Mesothelial cell of epicardium (in vitro differentiated cells): ENCODE measurements around the gene C1QTNF8. TPM values are rescaled to one million over a fixed set of nuclear protein-coding genes. Genes with fewer than 3 reads are reported as not detected.

Experiments
- DNase-seq, 2 experiments: peaks; one replicate each; pipeline ENCODE4 v3.0.0; 2021; ENCODE audit warnings: low spot score in 2 of 2; ENCODE audit not compliant: unreplicated experiment in 2 of 2
- H3K27ac Mint-ChIP-seq: 2 replicates; pipeline ENCODE4 v1.8.0; 2021; ENCODE audit warnings: mixed read lengths
- H3K27me3 Mint-ChIP-seq: 2 replicates; pipeline ENCODE4 v1.8.0; 2021; ENCODE audit warnings: low read depth, mixed read lengths
- H3K36me3 Mint-ChIP-seq: 2 replicates; pipeline ENCODE4 v1.8.0; 2021; ENCODE audit warnings: mixed read lengths
- H3K4me1 Mint-ChIP-seq: 2 replicates; pipeline ENCODE4 v1.8.0; 2021; ENCODE audit warnings: mixed read lengths
- H3K4me3 Mint-ChIP-seq: 2 replicates; pipeline ENCODE4 v1.8.0; 2021; ENCODE audit warnings: mild to moderate bottlenecking, moderate library complexity, mixed read lengths
- H3K9me3 Mint-ChIP-seq: 2 replicates; pipeline ENCODE4 v1.8.0; 2021; ENCODE audit warnings: mixed read lengths
- CTCF ChIP-seq: fragments of 200-600 bp; sonication (generic); IDR thresholded peaks from one replicate; pipeline ENCODE4 v1.5.0; 2021; ENCODE audit warnings: antibody characterized with exemption; ENCODE audit not compliant: unreplicated experiment
- total RNA-seq: library from RNA; stranded (reverse); gene quantifications from 3 replicates; pipeline ENCODE4 v1.2.1, GENCODE V29; 2021

Gene C1QTNF8
- total RNA-seq, 1 donor from 2014 or later = not detected

- no peak for DNase-seq
- Mint-ChIP-seq H3K9me3 (peaks cover 11% of the 10 kb centered on the region), H3K4me1 (no peaks in the 10 kb centered on the region), H3K27ac (no peak overlapping the region), H3K4me3 (no peak overlapping the region), H3K27me3 (peaks cover 24% of the 10 kb centered on the region), H3K36me3 (no peaks in the 10 kb centered on the region)
- no peak for TF ChIP-seq CTCF
These were observed 13.6 kb downstream of the C1QTNF8 start for GRCh38 chr16:1082266-1082951.

GRCh38 chr16:1081734-1082265, 14.2 kb downstream of the C1QTNF8 start:
- Mint-ChIP-seq H3K9me3 (peaks cover 11% of the 10 kb centered on the region), H3K27me3 (peaks cover 30% of the 10 kb centered on the region), H3K36me3 (no peaks in the 10 kb centered on the region), H3K4me3 (no peak overlapping the region), H3K27ac (no peak overlapping the region), H3K4me1 (no peaks in the 10 kb centered on the region)
- no peak for TF ChIP-seq CTCF
- DNase-seq = no peak

- Mint-ChIP-seq H3K4me3 (no peak overlapping the region), H3K27me3 (peaks cover 37% of the 10 kb centered on the region), H3K4me1 (no peaks in the 10 kb centered on the region), H3K36me3 (no peaks in the 10 kb centered on the region), H3K9me3 (peaks cover 11% of the 10 kb centered on the region), H3K27ac (no peak overlapping the region)
- no peak for TF ChIP-seq CTCF
- DNase-seq = no peak
These were observed 15.0 kb downstream of the C1QTNF8 start for GRCh38 chr16:1080801-1081733.

GRCh38 chr16:1079786-1080525, 16.1 kb downstream of the C1QTNF8 start:
- peaks cover 35% of the 10 kb centered on the region for H3K27me3 Mint-ChIP-seq
- H3K27ac Mint-ChIP-seq = no peak overlapping the region

More at GRCh38 chr16:1079786-1080525, 16.1 kb downstream of the C1QTNF8 start:
- no peak for DNase-seq
- Mint-ChIP-seq H3K4me1 (no peaks in the 10 kb centered on the region), H3K4me3 (no peak overlapping the region), H3K9me3 (peaks cover under 1% of the 10 kb centered on the region), H3K36me3 (no peaks in the 10 kb centered on the region)
- no peak for TF ChIP-seq CTCF
